ENCODE data around the gene RNF31. TPM values are rescaled to one million over a fixed set of nuclear protein-coding genes. Genes with fewer than 3 reads are reported as not detected.

The RNF31 gene
- total RNA-seq, 1 donor from 2014 or later, result 77.0 TPM

- no peaks in the 10 kb centered on the region for H3K27me3 ChIP-seq (ENCODE audit: control insufficient read depth, insufficient read depth, low read length)
- no peak overlapping the region for H3K4me3 ChIP-seq (ENCODE audit: low read depth, low read length)
These were observed 16.4 kb upstream of the RNF31 start for GRCh38 chr14:24130717-24131548.

GRCh38 chr14:24131549-24131966 lies 15.7 kb upstream of the RNF31 start:
- no peaks in the 10 kb centered on the region for H3K36me3 ChIP-seq (ENCODE audit: control insufficient read depth, insufficient read depth, low read length)
- TF ChIP-seq CTCF (IDR thresholded peaks at IDR 0.05; ENCODE audit: insufficient read depth, low read length, poor library complexity, severe bottlenecking), result no peak
- no peaks in the 10 kb centered on the region for H3K27me3 ChIP-seq (ENCODE audit: control insufficient read depth, insufficient read depth, low read length)
- no peak overlapping the region for H3K4me3 ChIP-seq (ENCODE audit: low read depth, low read length)
- no peak for DNase-seq (ENCODE audit: low read depth)

More at GRCh38 chr14:24130717-24131548, 16.4 kb upstream of the RNF31 start:
- H3K36me3 ChIP-seq (ENCODE audit: control insufficient read depth, insufficient read depth, low read length), result no peaks in the 10 kb centered on the region
- no peak for TF ChIP-seq CTCF (IDR thresholded peaks at IDR 0.05; ENCODE audit: insufficient read depth, low read length, poor library complexity, severe bottlenecking)
- DNase-seq (ENCODE audit: low read depth), result no peak

GRCh38 chr14:24132061-24132685 lies 15.1 kb upstream of the RNF31 start:
- TF ChIP-seq CTCF (IDR thresholded peaks at IDR 0.05; ENCODE audit: insufficient read depth, low read length, poor library complexity, severe bottlenecking), result no peak
- DNase-seq (ENCODE audit: low read depth), result no peak

GRCh38 chr14:24132976-24133375 lies 14.3 kb upstream of the RNF31 start:
- Histone ChIP-seq H3K36me3 (ENCODE audit: control insufficient read depth, insufficient read depth, low read length) (no peaks in the 10 kb centered on the region), H3K27me3 (ENCODE audit: control insufficient read depth, insufficient read depth, low read length) (no peaks in the 10 kb centered on the region), H3K4me3 (ENCODE audit: low read depth, low read length) (no peak overlapping the region)
- DNase-seq (ENCODE audit: low read depth), result no peak
- no peak for TF ChIP-seq CTCF (IDR thresholded peaks at IDR 0.05; ENCODE audit: insufficient read depth, low read length, poor library complexity, severe bottlenecking)

More at GRCh38 chr14:24132061-24132685, 15.1 kb upstream of the RNF31 start:
- H3K27me3 ChIP-seq (ENCODE audit: control insufficient read depth, insufficient read depth, low read length), result no peaks in the 10 kb centered on the region
- H3K4me3 ChIP-seq (ENCODE audit: low read depth, low read length), result no peak overlapping the region
- H3K36me3 ChIP-seq (ENCODE audit: control insufficient read depth, insufficient read depth, low read length), result no peaks in the 10 kb centered on the region

- no peak for TF ChIP-seq CTCF (IDR thresholded peaks at IDR 0.05; ENCODE audit: insufficient read depth, low read length, poor library complexity, severe bottlenecking)
- Histone ChIP-seq H3K4me3 (ENCODE audit: low read depth, low read length) (no peak overlapping the region), H3K36me3 (ENCODE audit: control insufficient read depth, insufficient read depth, low read length) (no peaks in the 10 kb centered on the region), H3K27me3 (ENCODE audit: control insufficient read depth, insufficient read depth, low read length) (no peaks in the 10 kb centered on the region)
- no peak for DNase-seq (ENCODE audit: low read depth)
These were observed 13.6 kb upstream of the RNF31 start for GRCh38 chr14:24133735-24134134.
